Activated CD4-positive, alpha-beta T cell treated with anti-CD3 and anti-CD28 coated beads, Interleukin-2, amount 50 U/mL, for 48 hours (primary cell): ENCODE results near the gene FOXP1.
A peak's percentile ranks its signal among the peaks of the same experiment; 100 is the strongest.

Source experiments
- DNase-seq, 2 experiments: peaks; one replicate each; pipeline ENCODE4 v3.0.0-alpha.2; 2020

Gene FOXP1

DNA sequence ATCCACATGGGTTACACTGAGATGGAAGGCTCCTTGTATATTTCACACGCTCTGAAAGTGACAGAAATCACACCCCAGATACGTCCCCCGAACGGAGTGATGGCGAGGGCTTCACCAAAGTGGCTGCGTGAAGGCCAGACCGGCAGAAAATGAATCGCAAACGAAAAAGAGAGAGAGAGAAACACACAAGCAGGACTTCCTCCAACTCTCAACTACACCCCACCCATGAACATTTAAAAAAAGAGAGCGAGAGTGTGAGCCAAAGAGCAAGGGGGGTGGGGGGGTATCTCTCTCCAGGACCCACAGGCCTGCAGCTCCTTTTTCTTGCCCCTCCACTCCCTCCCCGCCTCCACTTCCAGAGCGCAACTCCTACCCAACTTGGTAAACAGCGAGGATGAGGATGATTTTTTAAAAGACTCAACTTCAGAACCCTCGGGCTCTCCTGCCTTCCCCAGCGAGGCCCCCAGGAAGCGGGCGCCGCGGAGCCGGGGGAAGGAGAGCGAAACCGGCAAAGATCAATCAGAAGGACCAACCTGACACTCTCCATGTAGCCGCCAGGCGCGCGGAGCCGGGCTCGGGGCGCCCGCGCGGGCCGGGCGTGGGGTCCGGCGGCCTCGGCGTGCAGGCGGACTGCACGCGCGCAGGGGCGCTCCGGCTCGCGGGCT is 519.1 kb downstream of the FOXP1 start:
- DNase-seq, result peak; percentile 63 to 68

DNA sequence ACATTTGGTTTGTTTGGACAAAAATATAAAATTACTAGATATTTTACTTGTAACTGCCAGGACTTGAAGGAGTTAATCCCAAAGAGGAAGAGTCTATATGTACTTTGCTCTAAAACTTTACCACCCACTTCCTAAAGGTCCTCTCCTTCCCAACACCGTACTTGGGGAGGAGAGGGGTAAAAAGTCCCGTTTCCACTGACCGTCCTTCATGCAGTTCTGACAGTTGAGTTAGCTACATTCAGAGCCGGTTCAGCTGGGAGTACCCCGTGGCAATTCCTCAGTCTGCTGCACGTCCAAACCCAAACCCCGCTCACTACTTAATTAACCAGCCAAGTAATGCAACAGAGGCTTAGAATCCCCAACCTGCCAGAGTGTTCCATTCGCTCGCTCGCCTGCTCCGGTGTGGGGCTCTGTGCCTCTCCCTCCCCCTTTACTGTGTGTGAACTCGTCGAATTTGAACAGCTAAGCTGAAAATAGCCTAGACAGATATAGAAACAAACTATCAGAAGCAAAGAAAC is 519.7 kb downstream of the FOXP1 start:
- DNase-seq, result peak; percentile 58 to 71

DNA sequence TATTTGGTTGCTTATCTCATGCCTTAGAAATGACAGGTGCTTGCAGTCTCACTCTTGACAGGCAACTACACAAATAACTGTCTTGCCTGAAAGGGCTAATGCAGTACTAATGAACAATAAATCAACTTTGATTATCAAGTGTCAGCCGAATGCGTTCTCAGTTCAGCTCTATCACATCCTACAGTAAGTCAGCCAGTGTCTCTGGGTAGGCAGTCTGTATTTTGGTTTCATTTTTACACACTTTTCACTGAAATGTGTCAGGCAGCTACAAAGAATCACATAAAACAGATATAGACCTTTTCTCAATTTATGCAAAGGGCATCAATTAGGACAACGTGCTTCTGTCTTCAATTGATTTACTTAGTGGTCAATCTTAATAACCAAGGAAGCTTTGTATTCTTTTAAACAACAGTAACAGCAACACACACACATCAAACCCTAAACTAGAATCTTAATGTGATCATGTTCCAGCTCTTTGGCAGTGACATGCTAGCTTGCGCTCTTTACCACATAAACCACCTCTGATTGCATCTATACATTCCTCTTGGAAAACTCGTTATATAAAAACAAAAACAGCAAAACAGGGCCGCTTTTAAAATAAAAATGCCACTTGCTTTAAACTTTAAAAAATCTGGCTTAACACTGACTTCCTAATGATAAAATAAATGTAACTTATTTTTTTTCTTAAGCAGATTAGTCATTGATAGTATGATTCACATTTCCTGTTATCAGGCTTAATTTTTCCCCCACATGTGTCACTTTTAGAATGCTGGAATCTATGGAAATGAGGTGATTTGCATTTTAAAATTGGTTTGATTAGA is 520.4 kb downstream of the FOXP1 start:
- no peak for DNase-seq

DNA sequence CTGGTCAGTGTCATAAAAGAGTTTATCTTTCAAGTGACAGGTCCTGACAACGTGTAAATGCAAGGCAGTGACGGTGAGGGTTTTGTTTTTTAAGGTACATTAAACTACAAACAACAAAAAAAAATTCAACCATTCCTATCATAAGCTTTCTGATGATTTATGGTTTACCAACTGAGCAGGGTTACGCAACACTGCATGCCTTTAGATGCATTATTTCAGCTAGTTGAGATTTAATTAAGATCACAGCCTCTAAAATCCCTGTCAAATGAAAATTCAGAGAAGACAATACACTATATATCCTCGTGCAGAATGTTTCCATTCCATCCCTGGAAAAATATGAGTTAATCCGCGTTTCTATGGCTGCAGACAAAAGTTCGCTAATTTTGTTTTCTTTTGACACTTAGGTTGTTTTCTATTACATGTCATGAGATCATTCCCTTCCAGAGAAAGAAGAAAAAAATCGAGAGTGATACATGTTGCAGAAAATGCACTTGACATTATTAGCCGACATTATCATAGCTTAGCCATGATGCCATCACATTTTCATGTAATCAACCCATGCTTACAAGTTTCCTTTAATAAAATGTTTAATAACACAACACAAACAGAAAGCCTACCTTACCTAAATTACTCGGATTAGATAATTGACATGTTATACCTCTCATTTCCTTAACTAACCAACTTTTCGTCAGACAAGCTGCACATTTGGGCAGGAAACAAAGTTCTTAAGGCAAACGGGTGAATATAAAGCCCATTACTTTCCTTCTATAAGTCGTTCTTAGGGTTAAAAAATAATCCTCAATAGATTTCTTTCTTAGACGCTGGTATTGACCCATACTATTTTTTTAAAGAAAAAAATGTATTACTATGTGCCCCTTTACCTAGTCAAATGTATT is 521.2 kb downstream of the FOXP1 start:
- DNase-seq, result no peak

DNA sequence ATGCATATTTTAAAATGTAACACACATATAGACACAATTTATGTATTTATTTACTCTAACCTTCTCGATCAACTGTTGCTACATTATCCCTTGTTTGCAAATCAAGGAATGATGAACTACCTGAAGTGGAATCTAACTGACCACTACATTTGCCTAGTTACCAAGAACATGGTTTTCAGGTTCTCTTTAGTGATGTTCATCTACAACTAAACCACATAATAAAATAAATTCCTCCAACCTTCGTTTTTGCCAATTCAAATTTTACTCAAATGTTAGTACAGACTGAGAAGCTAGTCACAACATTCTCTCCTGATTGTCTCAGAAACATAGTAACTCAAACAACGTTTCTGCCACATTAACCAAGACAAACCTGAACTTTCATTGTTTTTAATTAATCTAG is 521.9 kb downstream of the FOXP1 start:
- DNase-seq, result no peak

DNA sequence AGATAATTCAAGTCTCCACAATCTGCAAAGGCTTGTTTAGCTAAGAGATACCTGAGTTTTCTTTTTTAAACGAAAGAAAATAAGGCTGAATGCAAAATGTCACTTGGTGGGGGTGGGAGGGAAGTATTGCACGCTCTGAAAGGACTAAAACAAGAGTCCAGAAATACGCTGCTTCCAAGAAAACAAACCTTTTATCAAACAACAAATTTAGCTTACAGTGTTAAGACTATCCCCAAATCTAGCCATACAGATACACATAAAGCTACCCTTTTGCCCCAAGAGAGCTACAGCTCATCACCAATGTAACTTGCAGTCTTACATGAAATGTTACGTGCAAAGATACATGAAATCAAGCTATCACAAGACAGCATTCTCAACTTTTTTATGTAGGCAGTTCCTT is 522.5 kb downstream of the FOXP1 start:
- no peak for DNase-seq

DNA sequence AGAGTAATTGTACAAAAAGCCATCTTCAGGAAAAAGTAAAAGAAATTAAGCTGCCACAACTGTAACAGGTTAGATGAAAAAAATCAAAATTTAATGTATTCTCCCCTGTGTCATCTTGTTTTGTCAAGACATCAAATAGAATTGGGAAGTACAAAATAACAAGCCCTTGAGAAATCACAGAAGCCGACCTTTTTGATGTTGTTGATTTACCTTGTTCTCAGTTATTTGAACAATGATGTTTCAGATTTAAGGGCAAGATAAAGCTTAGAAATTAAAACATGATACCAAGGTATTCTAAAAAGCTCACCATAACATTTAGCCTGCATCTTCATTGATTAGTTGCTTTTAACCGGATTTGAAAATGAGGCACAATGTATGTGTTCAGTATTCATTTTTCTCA is 523.0 kb downstream of the FOXP1 start:
- DNase-seq, result no peak

DNA sequence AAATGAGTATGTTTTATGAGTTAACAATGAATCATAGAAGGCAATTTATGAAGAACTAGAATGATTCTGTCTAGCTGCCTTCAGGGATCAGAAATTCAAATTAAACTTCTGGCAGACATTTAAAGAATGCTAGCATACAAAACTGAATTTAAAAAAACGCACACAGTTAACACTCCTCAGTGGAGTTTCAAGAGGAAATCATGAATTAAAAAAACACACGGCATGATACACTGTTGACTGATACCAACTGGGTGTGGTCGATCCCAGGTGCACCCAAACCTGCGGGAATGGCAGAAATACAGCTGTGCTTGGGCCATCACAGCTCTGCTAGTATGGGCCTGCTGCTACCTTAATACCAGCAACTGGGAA is 526.0 kb downstream of the FOXP1 start:
- DNase-seq, result peak in 1 of 2 experiments; percentile 43

DNA sequence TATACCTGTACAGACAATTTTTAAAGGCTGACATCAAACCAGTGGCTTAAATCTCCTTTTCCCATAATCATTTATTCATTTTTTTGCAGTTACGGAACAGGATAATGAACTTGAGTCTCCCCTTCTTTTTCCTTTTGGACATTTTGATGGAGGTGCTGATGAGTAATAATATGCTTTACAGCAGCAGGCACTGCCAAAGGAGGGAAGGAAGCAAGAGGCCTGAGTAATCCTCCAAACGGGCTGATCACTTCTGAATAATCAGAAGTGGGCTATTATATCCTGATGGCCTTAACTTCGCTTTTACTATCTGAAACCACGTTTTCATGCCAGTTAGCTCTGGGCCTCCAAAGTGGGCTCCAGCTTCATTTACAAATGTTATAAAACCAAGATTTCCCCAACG is 527.2 kb downstream of the FOXP1 start:
- DNase-seq, result no peak

DNA sequence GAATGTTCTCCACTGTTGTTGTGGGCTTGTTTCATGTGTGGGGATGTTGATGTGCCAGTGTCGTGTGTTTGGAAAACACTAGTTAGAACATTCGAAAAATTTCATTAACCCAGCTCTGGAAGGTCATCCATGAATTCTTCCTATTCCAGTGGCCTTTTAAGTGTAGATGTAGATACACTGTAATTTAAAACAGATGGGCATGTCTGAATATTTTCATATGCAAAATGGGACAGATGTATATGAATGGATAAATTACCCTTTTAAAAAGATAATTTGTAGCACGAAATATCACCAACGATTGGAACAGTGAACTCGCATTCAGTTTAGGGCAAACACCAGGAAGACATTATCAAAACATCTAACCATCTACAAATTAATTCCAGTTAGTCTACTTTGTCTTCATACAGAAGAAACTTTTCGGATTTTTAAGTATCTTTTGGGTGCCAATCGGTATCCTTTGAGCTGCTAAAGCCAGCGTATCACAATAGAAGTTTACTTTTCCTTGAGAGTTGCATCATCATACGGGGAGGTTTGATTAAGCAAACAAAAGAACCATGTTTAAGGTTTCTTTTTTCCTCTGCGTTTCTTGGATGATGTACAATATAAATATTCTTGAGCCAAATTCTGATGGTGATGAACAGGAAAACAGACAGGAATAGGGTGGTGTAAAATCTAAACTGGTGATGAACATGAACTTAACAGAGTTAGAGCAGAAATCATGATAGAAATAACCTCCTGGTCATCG is 528.1 kb downstream of the FOXP1 start:
- DNase-seq, result no peak

DNA sequence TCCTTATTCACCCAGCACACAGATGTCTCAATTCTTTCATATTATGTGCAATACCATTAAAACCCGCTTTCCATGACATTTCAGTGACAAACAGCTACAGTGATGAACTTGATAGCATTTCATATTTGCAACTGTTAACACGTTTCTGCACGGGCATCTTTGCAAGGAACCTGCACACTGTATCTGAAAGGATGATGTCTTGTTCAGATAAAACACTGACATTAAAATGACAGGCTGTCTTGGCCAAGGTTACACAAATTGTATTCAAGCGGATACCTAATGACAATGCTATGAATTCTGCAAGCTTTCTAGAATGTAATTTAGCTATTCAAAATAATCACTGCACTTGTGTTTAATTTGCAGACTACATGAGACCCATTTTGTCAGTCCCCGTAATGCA is 529.2 kb downstream of the FOXP1 start:
- DNase-seq, result no peak

DNA sequence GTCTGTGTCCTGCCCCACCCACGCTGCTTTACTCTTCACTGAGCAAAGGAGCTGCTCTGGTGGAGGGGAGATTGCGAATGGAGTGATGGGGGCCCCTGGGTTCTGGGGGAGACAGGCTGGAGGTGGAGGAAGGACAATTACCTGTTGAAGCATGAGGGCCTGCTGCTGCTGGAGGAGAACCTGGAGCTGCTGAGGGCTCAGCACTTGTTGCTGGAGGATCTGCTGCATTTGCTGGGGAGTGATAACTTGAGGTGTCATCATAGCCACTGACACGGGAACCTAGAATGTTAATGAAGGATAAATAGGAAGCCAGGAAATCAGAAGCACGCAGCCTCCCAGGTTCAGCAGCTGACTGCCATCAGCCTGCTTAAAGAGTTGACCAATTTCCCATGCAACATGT is 530.0 kb downstream of the FOXP1 start:
- no peak for DNase-seq

DNA sequence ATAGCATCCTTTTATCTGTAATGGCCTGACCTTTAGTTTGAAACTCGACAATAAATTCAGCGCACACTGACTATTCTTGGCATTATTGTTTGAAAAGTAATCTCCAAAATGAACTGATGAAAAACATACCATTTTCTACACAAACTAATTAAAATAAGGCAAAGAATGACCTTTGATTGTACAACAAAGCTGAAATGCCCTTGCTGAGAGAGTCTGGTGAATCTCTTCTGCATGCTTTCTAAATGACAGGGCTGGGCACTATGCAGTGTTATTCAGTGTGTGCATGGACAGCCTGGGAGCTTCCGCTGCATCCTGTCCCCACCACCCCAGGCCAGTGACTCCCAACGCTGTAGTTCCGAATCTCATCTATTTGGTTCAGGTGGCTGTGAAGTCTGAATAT is 530.8 kb downstream of the FOXP1 start:
- no peak for DNase-seq

DNA sequence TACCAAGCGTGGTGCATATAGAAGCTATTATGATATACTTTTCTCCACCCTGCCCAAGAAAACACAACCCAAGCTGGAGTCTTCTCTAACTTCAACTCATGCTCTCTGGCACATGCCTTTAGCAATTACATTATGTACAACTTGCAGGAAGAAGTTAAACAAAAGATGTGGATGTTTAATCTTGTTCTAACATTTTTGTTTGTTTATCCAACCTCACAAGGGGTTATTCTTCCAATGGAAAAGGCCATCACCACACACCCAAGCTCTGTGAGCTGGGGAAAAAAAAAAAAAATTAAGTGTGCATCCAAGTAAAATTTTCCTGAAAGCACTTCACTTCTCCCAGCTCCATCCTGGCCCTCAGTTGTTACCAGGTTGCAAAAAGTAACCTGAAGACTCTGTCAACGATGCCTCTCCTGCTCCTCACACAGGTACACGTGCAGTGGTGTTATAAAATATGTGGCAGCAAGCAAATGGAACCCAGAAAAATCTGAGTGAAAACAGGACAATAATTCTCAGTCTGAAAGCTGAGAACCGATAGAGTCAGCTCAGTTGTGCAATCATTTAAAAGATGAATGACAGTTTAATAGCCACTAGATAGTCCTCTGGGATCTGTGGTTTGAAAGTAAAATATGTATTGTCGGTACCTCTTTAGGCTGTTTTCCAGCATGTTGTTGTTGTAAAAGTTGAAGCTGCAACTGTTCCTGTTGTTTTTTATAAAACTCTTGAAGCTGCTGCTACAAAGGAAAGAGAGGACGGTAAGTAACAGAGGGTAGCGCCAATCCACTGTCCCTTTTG is 531.4 kb downstream of the FOXP1 start:
- DNase-seq, result no peak

DNA sequence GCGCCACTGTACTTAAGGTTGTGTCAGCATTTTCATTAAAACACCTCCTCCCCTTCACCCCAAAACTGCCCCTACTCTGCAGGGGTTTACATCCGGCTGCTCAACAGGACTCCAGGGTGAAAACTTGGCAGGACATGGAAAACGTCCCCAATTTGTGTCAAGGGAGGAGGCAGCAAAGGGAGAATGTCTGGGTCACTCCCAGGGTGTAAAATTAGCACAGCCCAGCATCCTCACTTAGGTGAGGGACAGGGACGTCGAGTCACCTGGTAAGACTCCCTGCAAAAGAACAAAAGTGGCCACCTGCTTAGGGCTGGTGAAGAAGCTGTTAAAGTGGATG is 532.3 kb downstream of the FOXP1 start:
- DNase-seq, result no peak

DNA sequence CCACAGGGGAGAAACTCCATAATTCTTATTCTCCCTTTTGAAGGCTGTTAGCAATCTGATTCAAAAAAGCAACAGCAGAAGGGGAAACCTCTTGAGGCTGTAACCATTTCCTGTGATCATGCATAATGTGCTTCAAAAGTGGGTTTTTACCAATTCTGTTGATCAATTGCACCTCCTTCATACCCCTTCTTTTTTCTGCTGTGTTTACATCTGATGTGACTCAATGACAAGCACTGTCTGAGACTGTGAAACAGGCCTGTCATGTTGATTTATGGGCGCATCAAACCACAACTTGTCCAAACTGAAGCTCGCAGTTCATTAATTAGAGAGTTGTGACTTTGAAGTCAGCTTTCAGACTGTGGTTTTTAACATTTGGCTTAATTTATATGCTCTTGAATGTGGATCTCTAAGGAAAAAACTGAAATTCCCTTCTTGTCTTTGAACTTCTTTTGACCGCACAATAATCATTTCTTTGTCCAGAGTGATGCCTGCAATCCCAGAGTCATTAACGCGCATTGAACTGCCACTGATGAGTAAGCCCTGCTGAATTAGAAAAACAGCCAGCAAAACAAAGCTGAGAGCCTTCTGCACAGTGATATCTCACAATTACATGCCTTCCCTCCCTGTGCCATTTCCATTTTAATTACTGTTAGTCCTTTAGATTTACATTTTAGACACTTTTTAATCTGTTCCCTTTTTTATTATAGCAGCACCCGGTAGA is 532.8 kb downstream of the FOXP1 start:
- DNase-seq, result peak in 1 of 2 experiments; percentile 39

DNA sequence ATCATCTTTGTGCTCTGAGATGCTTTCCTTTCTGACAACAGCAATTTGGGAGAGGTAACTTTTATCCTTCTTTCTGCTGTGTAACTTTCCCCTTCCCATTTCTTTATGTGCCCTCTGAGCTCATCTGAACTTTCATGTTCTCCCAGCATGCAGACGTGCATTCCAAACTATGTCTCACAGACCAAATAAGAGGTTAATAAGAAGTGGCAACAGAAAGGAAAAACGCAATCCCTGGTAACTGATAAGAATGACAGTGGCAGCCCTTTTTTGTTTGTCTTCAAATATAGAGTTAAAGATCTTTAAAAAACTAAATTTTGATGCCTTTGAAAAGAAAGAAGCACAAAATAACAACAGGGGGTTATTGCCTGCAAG is 533.4 kb downstream of the FOXP1 start:
- no peak for DNase-seq

DNA sequence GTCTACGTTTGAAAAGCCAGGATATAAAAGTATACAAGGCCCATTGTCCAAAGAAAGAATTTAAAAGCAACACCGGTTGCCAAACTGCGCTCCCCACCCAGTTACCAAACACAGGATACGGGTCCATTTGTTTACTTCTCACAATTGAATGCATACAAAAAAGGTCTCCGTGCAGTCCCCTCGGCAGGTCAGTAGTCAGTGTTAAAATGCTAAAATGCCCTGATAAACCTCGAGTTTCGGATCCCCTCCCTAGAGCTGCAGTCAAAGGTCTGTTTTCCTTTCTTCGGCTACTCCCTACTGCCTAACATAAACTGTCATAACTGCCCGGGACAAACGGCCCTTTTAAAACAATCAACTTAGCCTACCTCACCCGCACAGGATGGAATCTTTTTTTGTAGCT is 534.6 kb downstream of the FOXP1 start:
- DNase-seq, result no peak

DNA sequence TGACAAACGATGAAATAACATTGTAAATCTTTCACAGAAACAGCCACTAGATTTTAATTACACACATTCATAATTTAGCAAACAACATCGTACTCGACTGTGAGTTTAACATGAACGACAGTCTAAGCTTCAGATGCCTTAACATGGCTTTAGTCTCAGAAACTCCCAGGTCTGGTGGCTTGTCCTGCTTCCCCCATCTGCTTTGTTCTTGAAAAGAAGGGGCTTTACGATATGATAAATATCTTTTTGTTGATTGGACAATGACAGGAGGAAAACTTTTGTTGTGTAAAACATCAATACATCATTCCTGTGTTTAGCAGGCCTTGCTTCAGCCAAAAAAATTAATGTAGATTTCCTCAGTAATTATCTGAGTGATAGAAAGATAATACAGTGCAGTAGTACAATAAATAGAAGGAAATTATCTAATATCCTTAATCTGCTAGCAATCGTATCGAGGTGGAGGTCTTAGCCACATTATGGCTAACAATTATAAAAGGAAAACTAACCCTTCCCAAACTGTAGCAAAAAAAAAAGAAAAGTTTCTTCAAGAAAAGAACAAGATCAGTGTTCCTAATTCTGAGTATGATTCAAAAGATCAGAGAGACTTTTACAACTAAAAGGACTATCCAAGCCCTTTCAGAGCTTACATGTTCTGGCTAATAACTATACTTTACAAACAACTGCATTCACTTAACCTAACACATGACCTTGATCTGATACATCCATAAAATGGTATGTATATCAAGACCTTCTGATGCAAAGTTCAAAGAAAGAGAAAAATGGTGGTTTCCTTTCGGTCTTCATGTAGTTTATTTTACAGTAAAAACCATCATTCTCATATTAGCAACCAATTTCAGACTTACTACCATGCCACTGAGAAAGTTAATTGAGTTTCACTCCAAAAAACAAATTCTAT is 535.7 kb downstream of the FOXP1 start:
- DNase-seq, result no peak

DNA sequence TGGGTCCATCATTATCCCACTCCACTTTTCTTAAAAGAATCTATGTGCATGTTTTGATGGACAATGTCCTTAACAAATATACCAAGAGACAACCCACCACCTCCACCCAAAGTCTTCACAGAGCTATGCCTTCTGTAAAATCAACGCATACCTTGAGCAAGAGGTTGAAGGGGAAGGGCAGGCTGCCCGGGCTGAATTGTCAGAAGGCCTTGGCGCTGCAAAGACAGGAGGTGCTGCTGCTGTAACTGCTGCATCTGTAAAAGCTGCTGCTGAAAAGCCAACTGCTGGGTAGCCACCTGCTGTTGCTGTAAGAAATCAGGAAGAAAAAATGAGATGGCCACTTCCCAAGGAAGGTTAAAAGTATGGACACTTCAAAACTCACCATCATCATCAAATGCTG is 536.7 kb downstream of the FOXP1 start:
- DNase-seq, result no peak
